ENCODE data around the gene PPP1R1B. TPM values are rescaled to one million over a fixed set of nuclear protein-coding genes. Genes with fewer than 3 reads are reported as not detected.

PPP1R1B gene
- total RNA-seq, 2 experiments from 2014 or later, result not detected

DNA sequence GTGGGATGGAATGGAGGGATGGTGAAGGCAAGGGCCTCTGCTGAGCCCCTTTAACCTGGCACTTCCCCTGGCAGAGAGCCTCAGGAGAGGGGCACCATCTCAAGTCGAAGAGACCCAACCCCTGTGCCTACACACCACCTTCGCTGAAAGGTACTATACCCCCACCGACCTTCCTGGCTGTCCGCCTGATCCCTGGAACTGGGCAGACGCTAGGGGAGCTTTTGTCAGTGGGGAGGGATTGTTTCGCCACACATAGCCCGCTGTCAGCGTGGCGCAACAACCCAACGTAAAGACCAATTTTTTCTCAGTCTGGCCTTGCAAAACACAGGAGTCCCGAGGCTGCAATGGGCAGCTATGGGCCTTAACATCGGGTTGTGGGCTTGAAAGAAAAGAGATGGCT, 3.1 kb downstream of the PPP1R1B start:
- Mint-ChIP-seq H3K4me1 (ENCODE audit: low read depth) (peaks cover 11% of the 10 kb centered on the region), H3K4me3 (no peak overlapping the region), H3K36me3 (no peaks in the 10 kb centered on the region), H3K9me3 (no peaks in the 10 kb centered on the region), H3K27ac (no peak overlapping the region), H3K27me3 (peaks cover 38% of the 10 kb centered on the region)
- ChIA-PET CTCF (interaction anchor here (7.6 kb wide), 1 partner anchor 8 kb away, joined by 178 read pairs; no protein-coding TSS in a partner anchor), POLR2A (no interaction called here)
- no peak for DNase-seq
- intact Hi-C loops (cut with micrococcal nuclease), result no loop called here

DNA sequence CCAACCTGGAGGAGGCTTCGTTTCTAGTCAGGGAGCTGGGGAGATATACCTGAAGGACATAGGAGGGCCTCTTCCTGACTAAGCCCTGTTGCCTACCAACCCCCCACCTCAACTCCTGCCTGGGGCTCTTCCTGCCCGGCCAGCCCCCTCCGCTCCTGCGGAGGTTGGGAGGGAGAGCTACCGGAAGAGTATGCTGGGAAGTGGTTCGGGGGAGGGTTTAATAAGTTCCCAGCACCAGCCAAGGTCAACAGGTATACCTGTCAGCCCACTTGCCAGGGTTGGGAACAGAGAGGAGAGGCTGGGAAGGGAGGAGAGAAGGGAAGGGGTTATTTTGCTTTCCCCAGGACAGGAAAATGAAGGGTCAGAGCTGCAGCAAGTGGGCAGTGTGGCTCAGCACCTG, 4.7 kb downstream of the PPP1R1B start:
- CTCF ChIA-PET, result interaction anchor here (1.4 to 7.6 kb wide), 2 partner anchors 10 to 22 kb away, joined by 9 to 178 read pairs; no protein-coding TSS in a partner anchor

DNA sequence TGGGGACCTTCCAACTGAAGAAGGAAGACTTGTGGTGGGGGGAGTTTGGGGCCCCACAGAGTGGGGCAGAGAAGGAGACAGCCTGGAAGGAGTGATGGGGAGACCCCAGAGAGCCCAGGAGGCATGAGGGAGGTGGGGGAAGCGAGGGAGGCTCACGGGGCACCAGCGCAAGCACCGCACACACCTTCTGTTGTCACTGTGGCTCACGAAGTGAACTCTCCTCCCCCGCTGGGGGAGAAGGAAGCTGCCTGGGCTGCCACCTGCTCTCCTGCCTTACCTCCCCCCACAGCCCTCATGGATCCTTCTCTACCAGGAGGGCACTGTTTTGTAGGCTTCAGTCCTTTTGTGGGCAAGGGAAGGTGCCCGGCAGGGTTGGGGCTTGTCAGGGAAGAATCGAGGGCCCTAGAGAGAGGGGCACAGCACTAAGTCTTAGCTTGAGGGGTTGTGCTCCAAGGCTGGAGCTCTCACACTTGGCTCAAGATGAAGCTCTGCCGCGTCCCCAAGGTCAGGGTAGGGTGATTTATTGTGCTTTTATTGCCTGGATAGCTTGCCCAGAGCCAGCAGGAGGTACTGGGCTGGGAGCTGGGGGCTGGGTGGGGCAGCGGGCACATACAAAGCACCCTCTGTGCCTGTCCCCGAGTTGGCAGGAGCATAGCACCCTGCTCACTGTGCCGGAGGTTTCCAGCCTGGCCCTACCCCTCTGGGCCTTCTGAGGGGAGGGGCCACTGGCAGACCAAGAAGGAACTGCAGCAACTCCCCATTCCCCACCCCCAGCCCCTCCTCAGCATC, 5.6 kb downstream of the PPP1R1B start:
- Mint-ChIP-seq H3K4me3 (no peak overlapping the region), H3K27me3 (peaks cover 19% of the 10 kb centered on the region), H3K36me3 (no peaks in the 10 kb centered on the region), H3K27ac (no peak overlapping the region), H3K9me3 (no peaks in the 10 kb centered on the region), H3K4me1 (ENCODE audit: low read depth) (peaks cover 13% of the 10 kb centered on the region)
- intact Hi-C loops (cut with micrococcal nuclease), result no loop called here
- no peak for DNase-seq
- POLR2A ChIA-PET, result no interaction called here
- CTCF ChIA-PET, result interaction anchor here (1.6 to 7.6 kb wide), 4 partner anchors 11 to 84 kb away, joined by 4 to 178 read pairs (median 24); no protein-coding TSS in a partner anchor

More for the DNA sequence above, 4.7 kb downstream of the PPP1R1B start:
- peaks cover 12% of the 10 kb centered on the region for H3K4me1 Mint-ChIP-seq (ENCODE audit: low read depth)
- POLR2A ChIA-PET, result interaction anchor here (0.6 kb wide), 1 partner anchor 8 kb away, joined by 7 read pairs; no protein-coding TSS in a partner anchor
- no peaks in the 10 kb centered on the region for H3K9me3 Mint-ChIP-seq
- peaks cover 24% of the 10 kb centered on the region for H3K27me3 Mint-ChIP-seq
- no peak overlapping the region for H3K4me3 Mint-ChIP-seq
- no peaks in the 10 kb centered on the region for H3K36me3 Mint-ChIP-seq
- H3K27ac Mint-ChIP-seq, result no peak overlapping the region
- no peak for DNase-seq
- intact Hi-C loops (cut with micrococcal nuclease), result no loop called here

DNA sequence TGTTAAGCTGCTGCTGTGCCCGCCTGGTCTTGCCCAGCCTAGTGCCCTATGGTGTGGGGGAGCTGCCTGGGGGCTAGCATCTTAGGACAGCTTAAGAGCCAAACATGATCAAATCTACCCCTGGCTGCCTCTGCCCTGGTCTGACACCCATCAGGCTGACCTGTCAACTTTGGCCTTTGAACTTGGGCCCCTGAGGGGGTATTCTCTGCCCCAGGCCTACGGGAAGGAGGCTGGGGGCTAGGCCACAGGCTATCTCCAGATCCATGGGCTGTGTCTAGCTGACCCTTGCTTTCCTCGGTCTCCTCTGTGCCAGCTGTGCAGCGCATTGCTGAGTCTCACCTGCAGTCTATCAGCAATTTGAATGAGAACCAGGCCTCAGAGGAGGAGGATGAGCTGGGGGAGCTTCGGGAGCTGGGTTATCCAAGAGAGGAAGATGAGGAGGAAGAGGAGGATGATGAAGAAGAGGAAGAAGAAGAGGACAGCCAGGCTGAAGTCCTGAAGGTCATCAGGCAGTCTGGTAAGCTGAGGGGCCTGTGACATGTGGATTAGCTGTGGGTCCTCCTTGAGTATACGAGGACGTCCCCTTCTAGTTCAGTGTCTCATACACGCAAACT, 6.9 kb downstream of the PPP1R1B start:
- ChIA-PET CTCF (interaction anchor here (0.6 to 7.6 kb wide), 11 partner anchors 11 to 246 kb away, joined by 3 to 178 read pairs (median 5); partner anchors contain the start of gene MIEN1), POLR2A (no interaction called here)
- H3K4me1 Mint-ChIP-seq (ENCODE audit: low read depth), result peaks cover 25% of the 10 kb centered on the region
- no peak for DNase-seq
- peaks cover 3% of the 10 kb centered on the region for H3K36me3 Mint-ChIP-seq
- no peak overlapping the region for H3K27ac Mint-ChIP-seq
- no peak overlapping the region for H3K4me3 Mint-ChIP-seq
- intact Hi-C loops (cut with micrococcal nuclease), result loop anchor here (1.0 kb wide), 1 partner anchor 11 kb away; no protein-coding TSS in a partner anchor
- peaks cover 8% of the 10 kb centered on the region for H3K27me3 Mint-ChIP-seq
- H3K9me3 Mint-ChIP-seq, result no peaks in the 10 kb centered on the region

DNA sequence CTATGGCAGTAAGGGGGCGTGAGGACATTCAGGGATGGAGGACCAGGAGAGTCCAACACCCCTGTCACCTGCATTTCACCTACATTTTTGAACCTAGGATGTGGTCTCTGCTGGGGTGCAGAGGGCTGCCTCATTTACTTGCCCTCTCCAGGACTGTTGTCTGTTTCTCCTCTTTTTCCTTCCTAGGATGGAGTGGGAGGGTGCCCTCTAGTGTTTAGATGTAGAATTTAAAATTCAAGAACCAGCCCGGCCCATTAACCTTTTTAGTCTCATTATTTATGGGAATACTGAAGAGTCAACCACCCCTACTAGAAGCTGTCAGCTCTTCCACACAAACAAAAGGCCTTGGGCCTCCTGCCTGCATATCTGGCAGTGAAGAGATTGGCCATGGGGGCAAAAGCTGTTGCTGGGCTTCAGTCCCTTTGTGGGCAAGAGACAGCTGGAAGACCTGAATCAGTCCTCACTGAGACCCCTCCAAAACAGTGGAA, 7.7 kb downstream of the PPP1R1B start:
- ChIA-PET CTCF (interaction anchor here (0.6 to 7.6 kb wide), 20 partner anchors 10 to 1031 kb away, joined by 3 to 178 read pairs (median 3); partner anchors contain the start of genes MIEN1 and TCAP), POLR2A (no interaction called here)
- Mint-ChIP-seq H3K36me3 (peaks cover 3% of the 10 kb centered on the region), H3K27me3 (peaks cover 7% of the 10 kb centered on the region), H3K4me3 (no peak overlapping the region), H3K4me1 (ENCODE audit: low read depth) (peaks cover 32% of the 10 kb centered on the region), H3K27ac (no peak overlapping the region), H3K9me3 (no peaks in the 10 kb centered on the region)
- intact Hi-C loops (cut with micrococcal nuclease), result loop anchor here (1.0 kb wide), 1 partner anchor 12 kb away; no protein-coding TSS in a partner anchor
- no peak for DNase-seq

DNA sequence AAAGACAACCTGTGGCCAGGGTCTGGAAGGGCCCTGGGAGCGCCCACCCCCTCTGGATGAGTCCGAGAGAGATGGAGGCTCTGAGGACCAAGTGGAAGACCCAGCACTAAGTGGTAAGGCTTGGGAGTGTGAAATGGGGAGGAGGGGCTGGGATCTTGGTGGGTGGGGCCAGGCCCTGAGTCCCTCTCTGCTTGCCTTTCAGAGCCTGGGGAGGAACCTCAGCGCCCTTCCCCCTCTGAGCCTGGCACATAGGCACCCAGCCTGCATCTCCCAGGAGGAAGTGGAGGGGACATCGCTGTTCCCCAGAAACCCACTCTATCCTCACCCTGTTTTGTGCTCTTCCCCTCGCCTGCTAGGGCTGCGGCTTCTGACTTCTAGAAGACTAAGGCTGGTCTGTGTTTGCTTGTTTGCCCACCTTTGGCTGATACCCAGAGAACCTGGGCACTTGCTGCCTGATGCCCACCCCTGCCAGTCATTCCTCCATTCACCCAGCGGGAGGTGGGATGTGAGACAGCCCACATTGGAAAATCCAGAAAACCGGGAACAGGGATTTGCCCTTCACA, 8.9 kb downstream of the PPP1R1B start:
- H3K27ac Mint-ChIP-seq, result peak overlapping the region; percentile 83
- CTCF ChIA-PET, result interaction anchor here (0.9 to 7.6 kb wide), 10 partner anchors 12 to 122 kb away, joined by 3 to 178 read pairs (median 5); partner anchors contain the start of genes MIEN1 and TCAP
- no peak for DNase-seq
- H3K27me3 Mint-ChIP-seq, result peaks cover 7% of the 10 kb centered on the region
- intact Hi-C loops (cut with micrococcal nuclease), result loop anchor here (5.0 kb wide), 4 partner anchors 52 to 232 kb away; partner anchors contain the start of genes MIEN1, PGAP3 and ZPBP2
- H3K4me1 Mint-ChIP-seq (ENCODE audit: low read depth), result peaks cover 43% of the 10 kb centered on the region
- no peaks in the 10 kb centered on the region for H3K9me3 Mint-ChIP-seq
- peaks cover 3% of the 10 kb centered on the region for H3K36me3 Mint-ChIP-seq
- POLR2A ChIA-PET, result no interaction called here
- peak overlapping the region; percentile 88 for H3K4me3 Mint-ChIP-seq

DNA sequence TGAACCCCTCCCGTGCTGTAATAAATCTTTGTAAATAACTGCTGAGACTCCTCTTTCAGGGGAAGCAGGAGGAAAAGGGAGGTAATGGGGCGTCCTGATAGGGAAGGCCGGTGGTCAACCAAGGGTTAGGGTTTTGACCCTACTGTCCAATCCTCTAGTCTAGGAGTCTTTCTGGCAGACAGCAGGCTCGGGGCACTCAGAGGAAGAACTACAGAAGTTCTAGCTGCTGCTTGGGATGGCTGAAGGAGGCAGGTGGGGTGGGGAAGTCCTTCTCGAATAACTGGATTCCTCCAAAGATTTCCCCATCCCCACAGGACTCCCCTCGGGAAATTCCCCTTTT, 9.8 kb downstream of the PPP1R1B start:
- H3K27ac Mint-ChIP-seq, result peak overlapping the region; percentile 83
- H3K4me3 Mint-ChIP-seq, result peak overlapping the region; percentile 88
- H3K27me3 Mint-ChIP-seq, result peaks cover 3% of the 10 kb centered on the region
- intact Hi-C loops (cut with micrococcal nuclease), result loop anchor here (5.0 kb wide), 4 partner anchors 51 to 231 kb away; partner anchors contain the start of genes MIEN1, PGAP3 and ZPBP2
- H3K36me3 Mint-ChIP-seq, result peaks cover 3% of the 10 kb centered on the region
- CTCF ChIA-PET, result interaction anchor here (4.5 to 7.6 kb wide), 2 partner anchors 15 to 17 kb away, joined by 32 to 178 read pairs; no protein-coding TSS in a partner anchor
- no peak for DNase-seq
- peaks cover 46% of the 10 kb centered on the region for H3K4me1 Mint-ChIP-seq (ENCODE audit: low read depth)
- POLR2A ChIA-PET, result no interaction called here
- H3K9me3 Mint-ChIP-seq, result no peaks in the 10 kb centered on the region

DNA sequence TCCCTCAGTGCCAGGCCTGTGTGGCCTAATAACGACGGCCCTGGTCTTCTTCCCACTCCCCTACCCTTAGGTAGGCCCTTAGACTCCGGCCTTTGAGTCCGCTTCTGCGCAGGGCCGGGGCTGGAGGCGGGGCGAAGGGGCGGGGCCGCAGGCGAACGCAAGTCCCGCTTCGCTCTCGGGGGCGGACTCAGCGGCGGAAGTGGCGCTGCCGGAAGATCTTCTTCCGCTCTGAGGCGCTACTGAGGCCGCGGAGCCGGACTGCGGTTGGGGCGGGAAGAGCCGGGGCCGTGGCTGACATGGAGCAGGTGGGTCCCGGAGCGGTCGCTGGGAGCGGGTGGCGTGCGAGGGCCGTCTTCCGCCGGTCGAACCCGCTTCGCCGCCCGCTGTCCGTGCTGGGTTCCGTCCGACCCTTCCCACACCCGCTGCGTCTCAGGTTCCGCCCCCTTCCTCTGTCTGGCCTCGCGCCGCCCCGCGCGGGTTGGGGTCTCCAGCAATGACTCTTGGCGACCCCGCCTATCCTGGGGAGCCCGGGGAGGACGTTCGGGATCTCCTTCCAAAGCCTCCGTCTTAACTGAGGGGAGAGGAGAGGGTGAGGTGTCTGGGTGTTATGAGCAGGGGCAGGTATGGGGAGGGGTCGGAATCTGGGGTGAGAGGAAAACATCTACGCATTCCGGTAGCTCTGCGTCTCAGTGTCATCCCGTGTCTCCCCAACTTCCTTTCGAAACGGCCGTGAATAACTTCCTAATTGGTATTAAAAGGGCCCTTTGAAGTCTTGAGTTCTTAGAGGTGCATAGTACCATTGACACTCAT, 10.4 kb downstream of the PPP1R1B start, which contains the start of gene STARD3:
Gene STARD3, plus strand, starts transcription at position 218 of the 810 bp plus-strand sequence. CDS start 16,388 bp downstream, outside the sequence.
- Mint-ChIP-seq H3K36me3 (peaks cover 3% of the 10 kb centered on the region), H3K4me1 (ENCODE audit: low read depth) (peaks cover 51% of the 10 kb centered on the region), H3K27ac (peak within 1 kb of the TSS; percentile 83), H3K4me3 (peak within 1 kb of the TSS; percentile 88), H3K27me3 (no peaks in the 10 kb centered on the region), H3K9me3 (no peaks in the 10 kb centered on the region)
- peak; percentile 95 for DNase-seq
- CTCF ChIA-PET, result interaction anchor here (0.8 to 7.6 kb wide), 6 partner anchors 14 to 94 kb away, joined by 5 to 178 read pairs (median 18); no protein-coding TSS in a partner anchor
- POLR2A ChIA-PET, result no interaction called here
- intact Hi-C loops (cut with micrococcal nuclease), result loop anchor here (5.0 kb wide), 4 partner anchors 50 to 230 kb away; partner anchors contain the start of genes MIEN1, PGAP3 and ZPBP2

DNA sequence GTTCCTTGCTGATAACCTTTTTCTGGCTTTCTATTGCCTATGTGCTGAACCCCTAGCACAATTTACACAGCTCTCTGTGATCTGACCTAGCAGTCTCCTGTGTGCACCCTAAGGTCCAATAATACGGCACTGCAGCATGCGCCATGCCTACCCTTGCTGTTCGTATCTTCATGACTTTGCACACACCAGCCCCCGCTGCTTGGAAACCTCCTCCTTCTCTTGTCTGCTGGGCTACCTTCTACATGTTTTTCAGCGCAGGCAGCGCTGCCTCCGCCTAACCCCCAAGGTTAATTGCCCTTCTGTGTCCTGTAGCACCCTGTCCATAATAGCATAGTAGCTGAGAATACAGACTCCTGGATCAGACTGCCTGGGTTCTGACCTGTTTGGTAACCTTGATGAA, 11.6 kb downstream of the PPP1R1B start:
- DNase-seq, result no peak
- POLR2A ChIA-PET, result no interaction called here
- H3K27me3 Mint-ChIP-seq, result no peaks in the 10 kb centered on the region
- H3K9me3 Mint-ChIP-seq, result no peaks in the 10 kb centered on the region
- H3K4me3 Mint-ChIP-seq, result peak overlapping the region; percentile 88
- intact Hi-C loops (cut with micrococcal nuclease), result loop anchor here (5.0 kb wide), 4 partner anchors 49 to 229 kb away; partner anchors contain the start of genes MIEN1, PGAP3 and ZPBP2
- peaks cover 61% of the 10 kb centered on the region for H3K4me1 Mint-ChIP-seq (ENCODE audit: low read depth)
- H3K36me3 Mint-ChIP-seq, result peaks cover 3% of the 10 kb centered on the region
- CTCF ChIA-PET, result interaction anchor here (0.8 to 4.5 kb wide), 7 partner anchors 15 to 93 kb away, joined by 4 to 32 read pairs (median 6); partner anchors contain the start of gene PNMT
- no peak overlapping the region for H3K27ac Mint-ChIP-seq

DNA sequence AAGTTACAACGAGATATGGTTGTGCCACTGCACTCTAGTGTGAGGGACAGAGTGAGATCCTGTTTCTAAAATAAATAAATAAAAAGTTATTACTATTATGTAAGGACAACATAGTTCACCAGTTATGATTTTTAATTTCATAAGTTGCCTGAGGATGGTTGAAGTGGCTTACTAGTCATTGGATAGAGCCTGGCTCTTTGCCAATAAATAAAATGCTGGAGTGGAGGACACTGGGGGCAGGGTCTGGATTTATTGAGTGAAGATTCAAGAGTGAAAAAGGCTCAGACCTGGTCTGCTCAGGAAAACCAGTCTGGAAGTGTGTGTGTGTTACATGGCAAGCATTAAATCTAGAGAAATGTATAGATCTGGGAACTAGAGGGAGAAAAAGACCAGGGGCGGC, 12.3 kb downstream of the PPP1R1B start:
- Mint-ChIP-seq H3K36me3 (peaks cover 3% of the 10 kb centered on the region), H3K4me3 (no peak overlapping the region), H3K27me3 (no peaks in the 10 kb centered on the region), H3K27ac (no peak overlapping the region), H3K4me1 (ENCODE audit: low read depth) (peaks cover 68% of the 10 kb centered on the region), H3K9me3 (no peaks in the 10 kb centered on the region)
- ChIA-PET CTCF (interaction anchor here (0.5 to 4.5 kb wide), 7 partner anchors 15 to 247 kb away, joined by 4 to 32 read pairs (median 6); partner anchors contain the start of gene PNMT), POLR2A (no interaction called here)
- intact Hi-C loops (cut with micrococcal nuclease), result loop anchor here (5.0 kb wide), 4 partner anchors 48 to 228 kb away; partner anchors contain the start of genes MIEN1, PGAP3 and ZPBP2
- DNase-seq, result no peak

Data from activated CD4-positive, alpha-beta memory T cell treated with anti-CD3 and anti-CD28 coated beads for 36 hours (primary cell).